SU-DHL-6 (cell line): ENCODE results near the gene ANKRD13D.

Experiments
- CTCF ChIP-seq: fragments of 200-600 bp; sonication (generic); IDR thresholded peaks from one replicate; pipeline ENCODE4 v1.5.1; 2017; ENCODE audit warnings: antibody characterized with exemption, mild to moderate bottlenecking, low read length, moderate library complexity; ENCODE audit not compliant: insufficient read depth, poor library complexity, severe bottlenecking
- EZH2phosphoT487 ChIP-seq: fragments of 200-600 bp; sonication (generic), shearing (Covaris generic); conservative IDR thresholded peaks from 2 replicates; pipeline ENCODE4 v1.6.1; 2018; ENCODE audit warnings: mild to moderate bottlenecking, antibody characterized with exemption, low read length, moderate library complexity, mixed read lengths

DNA sequence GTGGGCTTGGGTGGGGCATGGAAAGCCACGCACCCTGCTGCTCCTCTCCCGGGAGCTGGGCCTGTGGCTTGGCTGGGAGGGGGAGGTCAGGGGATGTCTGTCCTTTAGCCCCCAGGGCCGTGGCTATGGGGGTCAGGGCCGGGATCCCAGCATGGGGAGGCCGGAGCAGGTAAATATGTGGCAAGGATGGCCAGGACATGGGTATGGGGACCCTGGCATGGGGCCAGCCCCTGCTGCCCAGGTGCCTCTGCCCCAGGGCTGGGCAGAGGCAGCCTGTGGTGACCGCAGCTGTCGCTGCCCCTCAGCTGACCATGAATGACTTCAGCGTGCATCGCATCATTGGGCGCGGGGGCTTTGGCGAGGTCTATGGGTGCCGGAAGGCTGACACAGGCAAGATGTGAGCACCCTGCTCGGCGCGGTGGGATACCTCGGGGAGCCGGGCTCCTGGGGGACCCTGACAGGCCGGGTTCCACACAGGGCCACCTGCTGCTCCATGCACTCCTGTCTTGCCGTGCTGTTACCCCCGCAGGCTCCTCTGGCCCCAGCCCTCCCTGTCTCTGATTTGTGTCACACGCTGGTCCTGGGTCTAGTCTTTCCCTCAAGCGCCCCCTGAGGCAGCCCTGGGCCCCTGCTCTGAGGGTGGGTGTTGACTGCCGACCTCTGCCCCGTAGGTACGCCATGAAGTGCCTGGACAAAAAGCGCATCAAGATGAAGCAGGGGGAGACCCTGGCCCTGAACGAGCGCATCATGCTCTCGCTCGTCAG is 8.1 kb upstream of the ANKRD13D start:
- TF ChIP-seq CTCF (no peak), EZH2phosphoT487 (no peak)
